Esophagus muscularis mucosa (tissue), 4 donors: Measurements from ENCODE around the gene TOR1AIP1. TPM values are rescaled to one million over a fixed set of nuclear protein-coding genes. Genes with fewer than 3 reads are reported as not detected.
A peak's percentile ranks its signal among the peaks of the same experiment; 100 is the strongest.

Source experiments
- DNase-seq: peaks from one replicate; pipeline ENCODE4 v3.0.0-alpha.2; 2017; ENCODE audit errors: extremely low spot score
- H3K27ac ChIP-seq, 4 donors: fragments of 200-600 bp; sonication (generic); replicated peaks in 1 of 4; 1 replicate in 3 of 4; 2 replicates in 1 of 4; pipeline ENCODE4 v1.5.1; 2016 to 2019; ENCODE audit warnings: mild to moderate bottlenecking in 1 of 4
- H3K27me3 ChIP-seq, 4 donors: fragments of 200-600 bp; sonication (generic); one replicate each; pipeline versions ENCODE4 v1.5.1 to v1.6.0; 2016 to 2019
- H3K36me3 ChIP-seq, 4 donors: fragments of 200-600 bp; sonication (generic); one replicate each; pipeline ENCODE4 v1.5.1; 2016 to 2019
- H3K4me1 ChIP-seq, 4 donors: fragments of 200-600 bp; sonication (generic); one replicate each; pipeline ENCODE4 v1.5.1; 2016 to 2019
- H3K4me3 ChIP-seq, 4 donors: fragments of 200-600 bp; sonication (generic); 1 replicate in 2 of 4; 2 replicates in 2 of 4; pipeline ENCODE4 v1.5.1; 2016 to 2019; ENCODE audit warnings: mild to moderate bottlenecking in 4 of 4, moderate library complexity in 1 of 4
- H3K9me3 ChIP-seq, 4 donors: fragments of 200-600 bp; sonication (generic); 1 replicate in 3 of 4; 2 replicates in 1 of 4; pipeline ENCODE4 v1.5.1; 2016 to 2019
- CTCF ChIP-seq, 3 experiments: fragments of 200-600 bp in 2 of 3; fragments of 450-650 bp in 1 of 3; sonication (generic) in 2 of 3; IDR thresholded peaks; one replicate each; pipeline ENCODE4 v1.5.1; 2017 to 2019; ENCODE audit warnings: antibody characterized with exemption in 3 of 3, mild to moderate bottlenecking in 2 of 3, moderate library complexity in 1 of 3
- EP300 ChIP-seq: sonication (generic); formaldehyde crosslinking; IDR thresholded peaks from one replicate; pipeline ENCODE4 v1.6.1; 2017; ENCODE audit warnings: antibody characterized with exemption
- POLR2A ChIP-seq: fragments of 450-650 bp; IDR thresholded peaks from one replicate; pipeline ENCODE4 v1.6.1; 2017; ENCODE audit warnings: antibody characterized with exemption, moderate library complexity, mild to moderate bottlenecking, low read depth
- POLR2AphosphoS5 ChIP-seq, 2 donors: sonication (generic); formaldehyde crosslinking; IDR thresholded peaks; one replicate each; pipeline ENCODE4 v1.6.1; 2017; ENCODE audit warnings: antibody characterized with exemption in 2 of 2
- WGBS: methylation state at CpG from one replicate; pipeline ENCODE4 v1.1.5; 2018; 5-methylcytosine and 5-hydroxymethylcytosine counted together
- intact Hi-C: fragments of 100-400 bp; cut with DNase I; formaldehyde crosslinking; loops from one replicate; pipeline ENCODE4 v1.15.1; 2023
- total RNA-seq, 4 donors: library from RNA; depleted of rRNA; stranded (reverse); fragments of >200 nt; gene quantifications; one replicate each; pipeline versions ENCODE4 v1.1.0 to v1.2.1, GENCODE V29; 2016

Gene TOR1AIP1
- total RNA-seq, 4 donors from 2014 or later: 114 to 145 (median 126) TPM

GRCh38 chr1:179952186-179952585 lies 70.1 kb downstream of the TOR1AIP1 start:
- H3K27me3 ChIP-seq: no peaks in the 10 kb centered on the region
- H3K4me3 ChIP-seq: no peak overlapping the region
- H3K4me1 ChIP-seq: peaks cover 18 to 23% (median 23%) of the 10 kb centered on the region in 4 donors
- TF ChIP-seq CTCF (IDR thresholded peaks at IDR 0.05) (no peak), POLR2AphosphoS5 (IDR thresholded peaks at IDR 0.05) (no peak), EP300 (no peak)
- H3K36me3 ChIP-seq: no peaks in the 10 kb centered on the region
- no peak for DNase-seq
- 87% methylated on average over 4 of the region's 4 CpGs for WGBS
- H3K9me3 ChIP-seq: no peaks in the 10 kb centered on the region
- no peak overlapping the region for H3K27ac ChIP-seq
- intact Hi-C loops: loop anchor here (5.0 to 10.0 kb wide), 3 partner anchors 70 to 223 kb away; partner anchors contain the start of gene TOR1AIP1

- DNase-seq: no peak
- peaks cover 29 to 37% (median 34%) of the 10 kb centered on the region in 4 donors for H3K4me1 ChIP-seq
- no peaks in the 10 kb centered on the region for H3K27me3 ChIP-seq
- peak overlapping the region; percentile 95 to 98 (median 96) for H3K27ac ChIP-seq
- 2% methylated on average over 19 of the region's 19 CpGs for WGBS
- peak overlapping the region; percentile 88 to 99 (median 94) for H3K4me3 ChIP-seq
- no peaks in the 10 kb centered on the region for H3K36me3 ChIP-seq
- intact Hi-C loops: loop anchor here (5.0 to 10.0 kb wide), 3 partner anchors 72 to 221 kb away; partner anchors contain the start of gene TOR1AIP1
- TF ChIP-seq POLR2A (no peak), CTCF (IDR thresholded peaks at IDR 0.05) (peak in 1 of 3 experiments; percentile 27)
- no peaks in the 10 kb centered on the region for H3K9me3 ChIP-seq
Measured at GRCh38 chr1:179953974-179954492, 71.9 kb downstream of the TOR1AIP1 start.

GRCh38 chr1:179954493-179955286 lies 72.6 kb downstream of the TOR1AIP1 start, which contains the start of gene CEP350:
Gene CEP350, plus strand, starts transcription at chr1:179954810. Its CDS starts 31,372 bp downstream, at chr1:179986182.
- intact Hi-C loops: loop anchor here (5.0 to 10.0 kb wide), 3 partner anchors 72 to 220 kb away; partner anchors contain the start of gene TOR1AIP1
- Histone ChIP-seq H3K36me3 (no peaks in the 10 kb centered on the region), H3K9me3 (no peaks in the 10 kb centered on the region), H3K27ac (peak within 1 kb of the TSS; percentile 95 to 98 (median 96)), H3K27me3 (no peaks in the 10 kb centered on the region), H3K4me1 (peaks cover 29 to 41% (median 34%) of the 10 kb centered on the region in 4 donors), H3K4me3 (peak within 1 kb of the TSS; percentile 88 to 99 (median 94))
- TF ChIP-seq CTCF (IDR thresholded peaks at IDR 0.05) (no peak), POLR2AphosphoS5 (IDR thresholded peaks at IDR 0.05) (peak; percentile 95 to 97)
- WGBS: 0% methylated on average over 26 of the region's 72 CpGs
- peak; percentile 99 for DNase-seq

GRCh38 chr1:179955287-179955680 lies 73.2 kb downstream of the TOR1AIP1 start:
- intact Hi-C loops: loop anchor here (10.0 kb wide), 1 partner anchor 220 kb away; no protein-coding TSS in a partner anchor
- TF ChIP-seq CTCF (IDR thresholded peaks at IDR 0.05) (peak in 2 of 3 experiments; percentile 5 to 7), EP300 (no peak)
- Histone ChIP-seq H3K4me3 (peak overlapping the region; percentile 88 to 99 (median 94)), H3K9me3 (no peaks in the 10 kb centered on the region), H3K4me1 (peaks cover 29 to 47% (median 34%) of the 10 kb centered on the region in 4 donors), H3K36me3 (no peaks in the 10 kb centered on the region), H3K27me3 (no peaks in the 10 kb centered on the region), H3K27ac (peak overlapping the region; percentile 95 to 98 (median 96))
- no peak for DNase-seq
- WGBS: under 1% methylated on average over 10 of the region's 10 CpGs
